K562 (cell line): ENCODE data around the gene HCFC1R1. TPM values are rescaled to one million over a fixed set of nuclear protein-coding genes. Genes with fewer than 3 reads are reported as not detected.
A peak's percentile ranks its signal among the peaks of the same experiment; 100 is the strongest.

ENCODE experiments used
- ATAC-seq: fragments of 200-7000 bp; cut with Tn5 transposase; 3 replicates; pipeline ENCODE4 v1.9.1; 2020; ENCODE audit warnings: moderate library complexity
- BruUV-seq: library from RNA; stranded (reverse); fragments of 400-500 nt; replicated peaks from 2 replicates; lab custom pipeline; 2021; lab: Mats Ljungman, UMichigan
- CTCF ChIA-PET: fragments of 300-600 bp; formaldehyde crosslinking; extraction: SDS; loops from one replicate; lab custom pipeline; 2021; ENCODE audit warnings: low intra/inter-chr PET ratio; lab: Yijun Ruan, JAX
- POLR2A ChIA-PET: fragments of 300-600, 350-650 bp; sonication (Branson Sonifier 250); formaldehyde crosslinking; extraction: SDS; loops from one replicate; lab custom pipeline; 2021; ENCODE audit warnings: antibody characterized with exemption, inconsistent platforms; lab: Yijun Ruan, JAX
- DNase-seq, 4 experiments: peaks; one replicate each; pipeline versions ENCODE4 v3.0.0 to v3.0.0-alpha.2; 2011 to 2018; ENCODE audit warnings: low spot score in 3 of 4, mixed read lengths in 3 of 4; ENCODE audit errors: extremely low read depth in 1 of 4
- FAIRE-seq: peaks from 2 replicates; lab custom pipeline; 2011; peaks lifted over from hg19 to GRCh38; lab: Jason Lieb, UNC
- H2AFZ ChIP-seq: 2 replicates; pipeline ENCODE4 v1.6.0; 2011; ENCODE audit warnings: low read depth, low read length, control low read depth, inconsistent platforms
- H3K27ac ChIP-seq: fragments of 200-600 bp; 3 replicates; pipeline ENCODE4 v1.8.0; 2011; ENCODE audit warnings: low read depth, mild to moderate bottlenecking, control low read depth, inconsistent platforms, low read length, moderate library complexity, mixed read lengths; ENCODE audit errors: extremely low read depth
- H3K27me3 ChIP-seq, 2 experiments: fragments of 300-600 bp in 1 of 2; 2 replicates in 1 of 2; 3 replicates in 1 of 2; pipeline versions ENCODE4 v1.6.0 to v1.8.0; 2011; ENCODE audit warnings: inconsistent platforms in 2 of 2, low read length in 2 of 2, mild to moderate bottlenecking in 1 of 2, mixed read lengths in 1 of 2, moderate library complexity in 1 of 2; ENCODE audit not compliant: control insufficient read depth in 2 of 2, insufficient read depth in 2 of 2
- H3K36me3 ChIP-seq: fragments of 300-600 bp; 3 replicates; pipeline ENCODE4 v1.8.0; 2011; ENCODE audit warnings: mild to moderate bottlenecking, low read length, inconsistent platforms; ENCODE audit not compliant: control insufficient read depth, insufficient read depth
- H3K4me1 ChIP-seq, 2 experiments: fragments of 200-600 bp in 1 of 2; replicated peaks in 1 of 2; 2 replicates in 1 of 2; 3 replicates in 1 of 2; pipeline versions ENCODE4 v1.5.1 to v1.8.0; 2011; ENCODE audit warnings: inconsistent platforms in 2 of 2, low read length in 2 of 2, mild to moderate bottlenecking in 1 of 2, mixed read lengths in 1 of 2, moderate library complexity in 1 of 2; ENCODE audit not compliant: control insufficient read depth in 2 of 2, insufficient read depth in 2 of 2
- H3K4me2 ChIP-seq: 2 replicates; pipeline ENCODE4 v1.6.1; 2011; ENCODE audit warnings: low read length, control low read depth, inconsistent platforms, mixed read lengths; ENCODE audit not compliant: insufficient read depth
- H3K4me3 ChIP-seq: fragments of 200-600 bp; sonication (generic), shearing (Covaris generic); 2 replicates; pipeline ENCODE4 v1.5.1; 2016; ENCODE audit warnings: control low read depth, inconsistent platforms
- H3K79me2 ChIP-seq: fragments of 200-600 bp; 3 replicates; pipeline ENCODE4 v1.8.0; 2011; ENCODE audit warnings: low read length, inconsistent platforms; ENCODE audit not compliant: control insufficient read depth, insufficient read depth
- H3K9ac ChIP-seq, 2 experiments: 2 replicates each; pipeline versions ENCODE4 v1.6.0 to v1.6.1; 2011; ENCODE audit warnings: low read depth in 2 of 2, low read length in 2 of 2, control low read depth in 1 of 2, inconsistent platforms in 1 of 2, mild to moderate bottlenecking in 1 of 2, mixed read lengths in 1 of 2; ENCODE audit not compliant: insufficient read depth in 1 of 2
- H3K9me1 ChIP-seq: one replicate; pipeline ENCODE4 v1.6.0; 2011; ENCODE audit warnings: inconsistent platforms, mild to moderate bottlenecking, low read length, moderate library complexity; ENCODE audit not compliant: control insufficient read depth, insufficient read depth
- H3K9me3 ChIP-seq: replicated peaks from 2 replicates; pipeline ENCODE4 v1.5.1; 2011; ENCODE audit warnings: low read depth, low read length, inconsistent platforms; ENCODE audit not compliant: control insufficient read depth, insufficient read depth
- H4K20me1 ChIP-seq: replicated peaks from 2 replicates; pipeline ENCODE4 v1.6.1; 2011; ENCODE audit warnings: low read length, inconsistent platforms, mixed read lengths; ENCODE audit not compliant: control insufficient read depth, insufficient read depth
- FOXP1 ChIP-seq: sonication (generic); formaldehyde crosslinking; IDR thresholded peaks from 2 replicates; pipeline ENCODE4 v1.8.0; 2022; ENCODE audit warnings: mild to moderate bottlenecking, missing genetic modification reagents
- GTF2B ChIP-seq: IDR thresholded peaks from 2 replicates; pipeline ENCODE4 v1.6.1; 2011; ENCODE audit not compliant: insufficient read length; ENCODE audit errors: extremely low read depth
- ZNF384 ChIP-seq: IDR thresholded peaks from 2 replicates; pipeline ENCODE4 v1.6.1; 2012; ENCODE audit warnings: low read depth, low read length, improper control_type of control experiment
- ZSCAN32 ChIP-seq: fragments of 450-650 bp; formaldehyde crosslinking; IDR thresholded peaks from 2 replicates; pipeline ENCODE4 v1.4.0; 2020; ENCODE audit warnings: mild to moderate bottlenecking, moderate library complexity
- WGBS: fragments of 100-300 bp; shearing (Covaris generic); methylation state at CpG from one replicate; pipeline ENCODE4 v1.1.6; 2016; ENCODE audit warnings: low coverage, mixed read lengths; ENCODE audit not compliant: insufficient coverage; ENCODE audit errors: missing lambda C conversion rate; 5-methylcytosine and 5-hydroxymethylcytosine counted together
- in situ Hi-C: fragments of 300-500 bp; cut with MboI; formaldehyde crosslinking; loops from 4 replicates; pipeline ENCODE4 v1.15.0; 2018; ENCODE audit warnings: inconsistent platforms, mixed read lengths
- intact Hi-C: fragments of 100-400 bp; cut with micrococcal nuclease; formaldehyde crosslinking; loops from 2 replicates; pipeline ENCODE4 v1.14.2; 2022
- polyA plus RNA-seq, 8 experiments: library from polyadenylated mRNA; depleted of rRNA in 4 of 8; stranded (reverse) in 5 of 8; unstranded in 3 of 8; fragments of >200 nt; fragmentation: Nextera tagmentation in 2 of 8; fragmentation: Illumina TruSeq in 1 of 8; extraction: Ambion mirVana in 2 of 8; extraction: Trizol in 1 of 8; gene quantifications; 2 replicates each; pipeline versions ENCODE4 v1.2.1 to v1.2.3, GENCODE V29; 2011 to 2014; ENCODE audit warnings: inconsistent platforms in 1 of 8, missing spikeins in 1 of 8
- total RNA-seq, 7 experiments: library from RNA; depleted of rRNA in 6 of 7; stranded (reverse); fragments of >200 nt in 6 of 7; fragmentation: Illumina TruSeq in 2 of 7; extraction: Trizol in 2 of 7; gene quantifications; 2 replicates each; pipeline versions ENCODE4 v1.2.1 to v1.2.3, GENCODE V29; 2011 to 2021; ENCODE audit warnings: low replicate concordance in 1 of 7
- TF ChIP-seq, protein P1 (sequence below): fragments of 450-650 bp; IDR thresholded peaks from 2 replicates; pipeline ENCODE4 v1.6.1; 2016
- TF ChIP-seq, protein P2 (sequence below): fragments of 450-650 bp; IDR thresholded peaks from 2 replicates; pipeline ENCODE4 v1.6.1; 2018; ENCODE audit warnings: mild to moderate bottlenecking, low read depth; ENCODE audit not compliant: partially characterized antibody
- TF ChIP-seq, protein P3 (sequence below): fragments of 250-450 bp; sonication (Bioruptor Pico); IDR thresholded peaks from 2 replicates; pipeline ENCODE4 v1.4.0; 2020
- TF ChIP-seq, protein P4 (sequence below): IDR thresholded peaks from 2 replicates; pipeline ENCODE4 v1.6.1; 2016; ENCODE audit warnings: missing genetic modification characterization, missing compliant biosample characterization
- TF ChIP-seq, protein P5 (sequence below): fragments of 450-650 bp; formaldehyde crosslinking; IDR thresholded peaks from 2 replicates; pipeline ENCODE4 v1.4.0; 2020; ENCODE audit warnings: mild to moderate bottlenecking, mixed read lengths

HCFC1R1 gene
- total and polyA plus RNA-seq, 9 of the 15 experiments (the other 6 are each of a cell fraction or from before 2014, with no cell fraction given) = 2.2 to 29.0 (median 11.2) TPM

DNA sequence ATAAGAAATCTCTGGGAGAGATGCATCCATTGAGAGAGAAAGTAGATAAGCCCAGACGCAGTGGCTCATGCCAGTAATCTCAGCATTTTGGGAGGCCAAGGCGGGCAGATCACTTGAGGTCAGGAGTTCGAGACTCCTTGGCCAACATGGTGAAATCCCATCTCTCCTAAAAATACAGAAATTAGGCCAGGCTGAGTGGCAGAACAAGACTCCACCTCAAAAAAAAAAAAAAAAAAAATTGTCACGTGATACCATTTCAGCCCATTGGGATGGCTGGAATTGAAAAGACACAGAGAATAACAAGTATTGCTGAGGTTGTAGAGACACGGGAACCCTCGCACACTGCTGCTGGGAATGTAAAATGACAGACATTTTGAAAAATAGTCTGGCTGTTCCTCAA lies 38.8 kb upstream of the HCFC1R1 start:
- no peak overlapping the region for H3K27ac ChIP-seq
- H3K27me3 ChIP-seq = no peaks in the 10 kb centered on the region
- no peaks in the 10 kb centered on the region for H3K9me3 ChIP-seq
- no peaks in the 10 kb centered on the region for H3K36me3 ChIP-seq
- no peak overlapping the region for H3K4me3 ChIP-seq
- H3K4me2 ChIP-seq = no peak overlapping the region
- no peak overlapping the region for H2AFZ ChIP-seq
- CTCF ChIA-PET = no interaction called here
- peak in 1 of 4 experiments; percentile 19 for DNase-seq
- H3K9me1 ChIP-seq = peaks cover 4% of the 10 kb centered on the region
- no peak for FAIRE-seq
- no peaks in the 10 kb centered on the region for H4K20me1 ChIP-seq
- no peak for ATAC-seq
- peaks cover 8 to 45% of the 10 kb centered on the region in 2 experiments for H3K4me1 ChIP-seq
- intact Hi-C loops (no loop called here), in situ Hi-C loops (no loop called here)
- 41% methylated on average over 6 of the region's 6 CpGs for WGBS
- H3K79me2 ChIP-seq = peaks cover 2% of the 10 kb centered on the region; the same call in 2 of the 3 replicates
- no peak overlapping the region for H3K9ac ChIP-seq
- POLR2A ChIA-PET = interaction anchor here (0.5 kb wide), 1 partner anchor 11 kb away, joined by 3 read pairs; no protein-coding TSS in a partner anchor
- no TSS peak for BruUV-seq
- TF ChIP-seq FOXP1 (CRISPR knock-in tag) (no peak), ZNF384 (peak; percentile 69), ZSCAN32 (CRISPR knock-in tag) (no peak), GTF2B (no peak)
- TF ChIP-seq, protein P1, sequence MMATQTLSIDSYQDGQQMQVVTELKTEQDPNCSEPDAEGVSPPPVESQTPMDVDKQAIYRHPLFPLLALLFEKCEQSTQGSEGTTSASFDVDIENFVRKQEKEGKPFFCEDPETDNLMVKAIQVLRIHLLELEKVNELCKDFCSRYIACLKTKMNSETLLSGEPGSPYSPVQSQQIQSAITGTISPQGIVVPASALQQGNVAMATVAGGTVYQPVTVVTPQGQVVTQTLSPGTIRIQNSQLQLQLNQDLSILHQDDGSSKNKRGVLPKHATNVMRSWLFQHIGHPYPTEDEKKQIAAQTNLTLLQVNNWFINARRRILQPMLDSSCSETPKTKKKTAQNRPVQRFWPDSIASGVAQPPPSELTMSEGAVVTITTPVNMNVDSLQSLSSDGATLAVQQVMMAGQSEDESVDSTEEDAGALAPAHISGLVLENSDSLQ = peak; percentile 65
- TF ChIP-seq, protein P2, sequence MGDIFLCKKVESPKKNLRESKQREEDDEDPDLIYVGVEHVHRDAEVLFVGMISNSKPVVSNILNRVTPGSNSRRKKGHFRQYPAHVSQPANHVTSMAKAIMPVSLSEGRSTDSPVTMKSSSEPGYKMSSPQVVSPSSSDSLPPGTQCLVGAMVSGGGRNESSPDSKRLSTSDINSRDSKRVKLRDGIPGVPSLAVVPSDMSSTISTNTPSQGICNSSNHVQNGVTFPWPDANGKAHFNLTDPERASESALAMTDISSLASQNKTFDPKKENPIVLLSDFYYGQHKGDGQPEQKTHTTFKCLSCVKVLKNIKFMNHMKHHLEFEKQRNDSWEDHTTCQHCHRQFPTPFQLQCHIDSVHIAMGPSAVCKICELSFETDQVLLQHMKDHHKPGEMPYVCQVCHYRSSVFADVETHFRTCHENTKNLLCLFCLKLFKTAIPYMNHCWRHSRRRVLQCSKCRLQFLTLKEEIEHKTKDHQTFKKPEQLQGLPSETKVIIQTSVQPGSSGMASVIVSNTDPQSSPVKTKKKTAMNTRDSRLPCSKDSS = no peak
- TF ChIP-seq, protein P3, sequence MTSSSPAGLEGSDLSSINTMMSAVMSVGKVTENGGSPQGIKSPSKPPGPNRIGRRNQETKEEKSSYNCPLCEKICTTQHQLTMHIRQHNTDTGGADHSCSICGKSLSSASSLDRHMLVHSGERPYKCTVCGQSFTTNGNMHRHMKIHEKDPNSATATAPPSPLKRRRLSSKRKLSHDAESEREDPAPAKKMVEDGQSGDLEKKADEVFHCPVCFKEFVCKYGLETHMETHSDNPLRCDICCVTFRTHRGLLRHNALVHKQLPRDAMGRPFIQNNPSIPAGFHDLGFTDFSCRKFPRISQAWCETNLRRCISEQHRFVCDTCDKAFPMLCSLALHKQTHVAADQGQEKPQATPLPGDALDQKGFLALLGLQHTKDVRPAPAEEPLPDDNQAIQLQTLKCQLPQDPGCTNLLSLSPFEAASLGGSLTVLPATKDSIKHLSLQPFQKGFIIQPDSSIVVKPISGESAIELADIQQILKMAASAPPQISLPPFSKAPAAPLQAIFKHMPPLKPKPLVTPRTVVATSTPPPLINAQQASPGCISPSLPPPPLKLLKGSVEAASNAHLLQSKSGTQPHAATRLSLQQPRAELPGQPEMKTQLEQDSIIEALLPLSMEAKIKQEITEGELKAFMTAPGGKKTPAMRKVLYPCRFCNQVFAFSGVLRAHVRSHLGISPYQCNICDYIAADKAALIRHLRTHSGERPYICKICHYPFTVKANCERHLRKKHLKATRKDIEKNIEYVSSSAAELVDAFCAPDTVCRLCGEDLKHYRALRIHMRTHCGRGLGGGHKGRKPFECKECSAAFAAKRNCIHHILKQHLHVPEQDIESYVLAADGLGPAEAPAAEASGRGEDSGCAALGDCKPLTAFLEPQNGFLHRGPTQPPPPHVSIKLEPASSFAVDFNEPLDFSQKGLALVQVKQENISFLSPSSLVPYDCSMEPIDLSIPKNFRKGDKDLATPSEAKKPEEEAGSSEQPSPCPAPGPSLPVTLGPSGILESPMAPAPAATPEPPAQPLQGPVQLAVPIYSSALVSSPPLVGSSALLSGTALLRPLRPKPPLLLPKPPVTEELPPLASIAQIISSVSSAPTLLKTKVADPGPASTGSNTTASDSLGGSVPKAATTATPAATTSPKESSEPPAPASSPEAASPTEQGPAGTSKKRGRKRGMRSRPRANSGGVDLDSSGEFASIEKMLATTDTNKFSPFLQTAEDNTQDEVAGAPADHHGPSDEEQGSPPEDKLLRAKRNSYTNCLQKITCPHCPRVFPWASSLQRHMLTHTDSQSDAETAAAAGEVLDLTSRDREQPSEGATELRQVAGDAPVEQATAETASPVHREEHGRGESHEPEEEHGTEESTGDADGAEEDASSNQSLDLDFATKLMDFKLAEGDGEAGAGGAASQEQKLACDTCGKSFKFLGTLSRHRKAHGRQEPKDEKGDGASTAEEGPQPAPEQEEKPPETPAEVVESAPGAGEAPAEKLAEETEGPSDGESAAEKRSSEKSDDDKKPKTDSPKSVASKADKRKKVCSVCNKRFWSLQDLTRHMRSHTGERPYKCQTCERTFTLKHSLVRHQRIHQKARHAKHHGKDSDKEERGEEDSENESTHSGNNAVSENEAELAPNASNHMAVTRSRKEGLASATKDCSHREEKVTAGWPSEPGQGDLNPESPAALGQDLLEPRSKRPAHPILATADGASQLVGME = no peak
- TF ChIP-seq, protein P4, sequence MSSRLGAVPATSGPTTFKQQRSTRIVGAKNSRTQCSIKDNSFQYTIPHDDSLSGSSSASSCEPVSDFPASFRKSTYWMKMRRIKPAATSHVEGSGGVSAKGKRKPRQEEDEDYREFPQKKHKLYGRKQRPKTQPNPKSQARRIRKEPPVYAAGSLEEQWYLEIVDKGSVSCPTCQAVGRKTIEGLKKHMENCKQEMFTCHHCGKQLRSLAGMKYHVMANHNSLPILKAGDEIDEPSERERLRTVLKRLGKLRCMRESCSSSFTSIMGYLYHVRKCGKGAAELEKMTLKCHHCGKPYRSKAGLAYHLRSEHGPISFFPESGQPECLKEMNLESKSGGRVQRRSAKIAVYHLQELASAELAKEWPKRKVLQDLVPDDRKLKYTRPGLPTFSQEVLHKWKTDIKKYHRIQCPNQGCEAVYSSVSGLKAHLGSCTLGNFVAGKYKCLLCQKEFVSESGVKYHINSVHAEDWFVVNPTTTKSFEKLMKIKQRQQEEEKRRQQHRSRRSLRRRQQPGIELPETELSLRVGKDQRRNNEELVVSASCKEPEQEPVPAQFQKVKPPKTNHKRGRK = no peak
- TF ChIP-seq, protein P5, sequence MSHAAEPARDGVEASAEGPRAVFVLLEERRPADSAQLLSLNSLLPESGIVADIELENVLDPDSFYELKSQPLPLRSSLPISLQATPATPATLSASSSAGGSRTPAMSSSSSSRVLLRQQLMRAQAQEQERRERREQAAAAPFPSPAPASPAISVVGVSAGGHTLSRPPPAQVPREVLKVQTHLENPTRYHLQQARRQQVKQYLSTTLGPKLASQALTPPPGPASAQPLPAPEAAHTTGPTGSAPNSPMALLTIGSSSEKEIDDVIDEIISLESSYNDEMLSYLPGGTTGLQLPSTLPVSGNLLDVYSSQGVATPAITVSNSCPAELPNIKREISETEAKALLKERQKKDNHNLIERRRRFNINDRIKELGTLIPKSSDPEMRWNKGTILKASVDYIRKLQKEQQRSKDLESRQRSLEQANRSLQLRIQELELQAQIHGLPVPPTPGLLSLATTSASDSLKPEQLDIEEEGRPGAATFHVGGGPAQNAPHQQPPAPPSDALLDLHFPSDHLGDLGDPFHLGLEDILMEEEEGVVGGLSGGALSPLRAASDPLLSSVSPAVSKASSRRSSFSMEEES (CRISPR knock-in tag) = peak; percentile 80
